SJCRH30 (cell line): ENCODE data around the gene SRGAP2C. TPM values are rescaled to one million over a fixed set of nuclear protein-coding genes. Genes with fewer than 3 reads are reported as not detected.
"Not testable (repeated sequence)": the region's sequence is repeated elsewhere in the genome, so short reads cannot be mapped to it uniquely, and the experiment has no call there.

Experiments used
- DNase-seq, 2 experiments: peaks; one replicate each; pipeline ENCODE4 v3.0.0-alpha.2; 2015 to 2020
- H3K27ac ChIP-seq: fragments of 250-450 bp; sonication (Bioruptor Pico); 2 replicates; pipeline ENCODE4 v1.5.1; 2020; ENCODE audit warnings: mild to moderate bottlenecking, moderate library complexity
- H3K27me3 ChIP-seq: fragments of 250-450 bp; sonication (Bioruptor Pico); 2 replicates; pipeline ENCODE4 v1.5.1; 2020; ENCODE audit warnings: mild to moderate bottlenecking, moderate library complexity
- H3K36me3 ChIP-seq: fragments of 250-450 bp; sonication (Bioruptor Pico); 2 replicates; pipeline ENCODE4 v1.5.1; 2020; ENCODE audit warnings: mild to moderate bottlenecking, moderate library complexity
- H3K4me1 ChIP-seq: fragments of 250-450 bp; sonication (Bioruptor Pico); 2 replicates; pipeline ENCODE4 v1.5.1; 2020; ENCODE audit warnings: mild to moderate bottlenecking, moderate library complexity
- H3K4me3 ChIP-seq: fragments of 250-450 bp; sonication (Bioruptor Pico); 2 replicates; pipeline ENCODE4 v1.5.1; 2020; ENCODE audit warnings: mild to moderate bottlenecking, moderate library complexity
- H3K9me3 ChIP-seq: fragments of 250-450 bp; sonication (Bioruptor Pico); replicated peaks from 2 replicates; pipeline ENCODE4 v1.5.1; 2020; ENCODE audit warnings: mild to moderate bottlenecking, moderate library complexity
- total RNA-seq: library from RNA; depleted of rRNA; stranded (reverse); fragments of >200 nt; shearing (Covaris generic); gene quantifications from 2 replicates; pipeline ENCODE4 v1.2.3, GENCODE V29; 2014

Gene SRGAP2C
- total RNA-seq, 1 experiment from 2014 or later: 21.6 TPM

DNA sequence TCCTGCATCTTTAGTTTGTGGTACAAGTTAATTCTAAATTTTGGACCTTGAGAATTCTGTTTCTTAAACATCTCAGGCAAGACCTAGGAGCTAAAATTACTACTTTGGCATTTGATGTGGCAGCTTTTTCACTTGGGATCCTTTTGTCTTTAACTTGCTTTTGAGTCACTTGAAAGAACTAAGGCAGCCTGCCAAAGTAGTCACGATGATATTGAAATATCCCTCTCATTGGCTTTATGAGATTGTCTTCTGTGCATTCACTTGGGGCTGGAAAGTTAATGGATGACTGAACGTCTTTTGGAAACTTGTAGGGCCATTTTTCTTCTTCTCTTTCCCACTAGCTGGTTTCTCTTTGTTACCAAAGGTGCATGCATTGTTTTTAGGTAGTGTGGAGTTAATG, 90.7 kb downstream of the SRGAP2C start:
- H3K4me1 ChIP-seq, H3K27me3 ChIP-seq, H3K4me3 ChIP-seq, H3K27ac ChIP-seq, H3K9me3 ChIP-seq, DNase-seq, H3K36me3 ChIP-seq: not testable (repeated sequence)

DNA sequence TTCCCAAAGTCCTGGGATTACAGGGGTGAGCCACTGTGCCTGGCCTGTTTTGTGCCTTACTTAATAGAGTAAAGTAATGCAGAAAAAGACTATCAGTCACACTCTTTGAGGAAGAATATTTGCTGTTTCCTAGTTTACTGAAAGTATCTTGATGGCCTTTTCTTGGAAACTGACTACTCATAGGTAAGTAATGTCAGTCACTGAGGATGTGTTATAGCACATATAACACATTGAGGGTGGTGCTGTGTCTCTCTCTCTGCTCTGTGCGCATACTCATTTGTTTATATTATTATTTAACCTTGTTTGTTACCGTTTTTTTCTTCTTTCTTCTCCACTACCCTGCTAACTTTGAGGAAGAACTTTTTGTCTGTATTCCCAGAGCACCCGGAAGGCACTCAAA, 93.4 kb downstream of the SRGAP2C start:
- not testable (repeated sequence) for H3K36me3 ChIP-seq, DNase-seq, H3K4me3 ChIP-seq, H3K9me3 ChIP-seq, H3K27ac ChIP-seq, H3K27me3 ChIP-seq, H3K4me1 ChIP-seq

DNA sequence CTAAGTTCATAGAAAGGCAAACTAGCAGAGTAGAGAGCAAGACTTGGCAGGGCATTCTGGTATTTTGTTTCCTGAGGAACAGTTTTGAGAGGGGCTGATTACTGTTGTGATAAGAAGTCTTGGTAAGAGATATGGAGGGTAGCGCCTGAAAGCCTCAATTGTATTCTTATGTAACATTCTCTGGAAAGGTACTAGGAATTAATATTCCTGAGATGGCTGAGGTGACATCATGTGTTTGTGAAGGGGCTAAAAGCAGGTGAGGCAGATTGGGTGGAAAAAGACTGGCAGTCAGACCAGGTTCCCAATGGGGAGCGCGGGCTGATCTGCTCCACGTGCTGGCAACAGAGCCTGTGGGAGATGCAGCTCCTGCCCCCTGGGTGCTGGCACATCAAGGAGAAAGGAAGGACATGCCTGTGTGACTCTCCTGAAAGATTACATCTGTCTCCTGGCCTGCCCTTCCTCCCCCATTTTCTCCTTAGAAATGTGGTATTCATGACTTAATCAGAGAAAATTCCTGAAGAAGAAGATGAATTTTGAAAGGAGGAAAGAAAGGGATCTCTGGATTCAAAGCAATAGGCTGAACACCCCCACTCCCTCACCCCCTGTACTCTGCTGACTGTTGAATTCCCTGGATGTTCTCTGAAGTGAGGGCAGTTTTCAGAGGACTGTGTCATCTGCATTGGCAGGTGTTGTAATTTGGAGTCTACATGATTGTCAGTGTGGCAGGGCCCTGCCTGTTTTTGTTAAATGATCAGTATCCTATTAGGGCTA, 94.2 kb downstream of the SRGAP2C start:
- DNase-seq, H3K4me3 ChIP-seq, H3K27me3 ChIP-seq, H3K27ac ChIP-seq, H3K4me1 ChIP-seq, H3K36me3 ChIP-seq, H3K9me3 ChIP-seq: not testable (repeated sequence)

DNA sequence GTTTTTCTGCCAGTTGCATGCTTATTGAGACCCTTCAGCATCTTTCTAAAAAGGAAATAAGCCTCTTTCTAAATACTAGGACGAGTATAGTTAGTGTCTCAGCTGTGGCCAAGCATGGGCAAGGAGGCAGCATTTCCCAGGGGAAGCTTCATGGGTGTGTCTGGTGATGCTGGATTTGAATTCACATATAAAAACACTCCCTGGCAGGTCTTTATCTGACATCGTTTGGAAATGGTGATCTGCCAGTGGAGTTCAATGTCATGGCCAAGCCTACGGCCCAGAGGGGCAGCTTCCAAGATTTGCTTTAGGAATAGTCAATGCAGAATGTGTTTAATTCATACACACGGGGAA, 94.7 kb downstream of the SRGAP2C start:
- not testable (repeated sequence) for H3K9me3 ChIP-seq, H3K4me3 ChIP-seq, H3K27ac ChIP-seq, H3K36me3 ChIP-seq, H3K27me3 ChIP-seq, H3K4me1 ChIP-seq, DNase-seq

DNA sequence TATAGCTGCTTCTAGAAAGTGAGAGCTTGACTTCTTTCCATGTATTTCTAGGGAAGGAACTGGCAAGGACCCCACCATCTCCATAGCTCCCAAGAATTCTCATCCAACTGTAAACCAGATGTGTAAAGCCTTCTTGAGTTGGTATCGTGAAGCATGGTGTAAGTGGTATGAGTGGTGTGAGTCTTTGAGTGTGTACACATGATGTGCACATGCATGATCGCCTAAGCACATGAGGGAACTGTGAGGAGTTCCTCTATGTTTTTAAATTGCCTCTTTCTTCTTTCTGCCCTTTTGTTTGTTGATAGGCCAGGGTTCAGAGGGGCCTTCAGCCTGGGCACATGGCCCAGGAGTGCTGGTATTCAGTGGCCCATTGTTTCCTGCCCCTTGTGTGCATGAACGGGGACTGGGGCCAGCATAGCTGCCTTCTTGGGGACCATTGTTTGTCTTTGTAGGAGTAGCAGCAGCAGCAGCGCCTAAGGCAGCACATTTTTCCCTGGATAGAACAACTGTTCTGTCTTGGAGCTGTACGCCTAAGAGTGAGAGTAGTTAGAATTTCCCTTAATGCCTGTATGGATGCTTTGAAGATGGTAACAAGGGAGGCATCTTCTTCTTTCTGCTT, 96.0 kb downstream of the SRGAP2C start:
- DNase-seq: peak in 1 of 2 experiments; percentile 11
- H3K9me3 ChIP-seq, H3K27ac ChIP-seq, H3K27me3 ChIP-seq, H3K4me1 ChIP-seq, H3K36me3 ChIP-seq, H3K4me3 ChIP-seq: not testable (repeated sequence)

DNA sequence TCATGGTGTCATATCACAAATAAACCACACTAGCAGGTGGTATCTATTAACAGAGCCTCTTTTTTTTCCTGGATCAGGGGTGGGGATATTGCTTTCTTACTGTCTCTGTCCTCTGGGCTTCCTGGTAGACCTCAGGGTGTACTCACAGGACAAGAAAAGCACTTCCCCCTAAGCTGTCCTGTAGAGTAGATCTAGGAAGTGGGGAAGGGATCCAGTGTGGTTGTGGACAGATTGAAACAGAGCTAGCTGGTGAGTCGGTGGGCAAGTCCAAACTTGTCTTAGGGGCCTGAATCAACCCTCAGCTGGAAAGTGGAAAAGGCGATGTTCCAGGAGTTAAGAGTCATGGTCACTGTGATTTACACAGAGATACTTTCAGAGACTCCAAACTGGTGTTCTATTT, 96.7 kb downstream of the SRGAP2C start:
- H3K27ac ChIP-seq, H3K9me3 ChIP-seq, H3K27me3 ChIP-seq, DNase-seq, H3K36me3 ChIP-seq, H3K4me1 ChIP-seq, H3K4me3 ChIP-seq: not testable (repeated sequence)

DNA sequence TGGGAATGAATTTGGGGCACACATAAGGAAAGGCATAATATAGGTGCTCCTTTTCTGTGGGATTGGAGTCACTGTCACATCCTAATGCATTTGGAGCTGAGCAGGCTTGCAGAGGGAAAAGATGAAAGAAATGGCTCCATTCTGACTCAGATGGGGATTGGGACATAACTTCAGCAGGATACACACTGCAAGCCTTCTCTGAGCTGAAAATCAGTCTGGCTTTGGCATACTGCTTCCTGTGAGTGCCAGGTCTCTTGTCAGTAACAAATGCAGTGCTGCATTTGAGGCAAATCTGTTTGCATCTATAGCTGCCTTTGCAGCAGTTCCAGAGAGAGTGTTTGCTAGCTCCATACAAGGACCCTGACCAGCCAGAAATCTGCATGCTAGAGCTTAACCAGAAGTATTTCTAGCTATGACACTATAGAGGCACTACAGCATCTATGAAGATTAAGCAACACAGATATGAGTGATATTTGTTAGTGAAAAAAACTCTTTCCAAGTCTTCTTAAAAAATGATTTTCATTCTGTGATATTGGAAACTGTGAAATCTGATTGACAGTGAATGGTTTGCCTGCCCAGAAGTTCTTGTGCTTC, 98.9 kb downstream of the SRGAP2C start:
- H3K4me1 ChIP-seq, DNase-seq, H3K27ac ChIP-seq, H3K27me3 ChIP-seq, H3K36me3 ChIP-seq, H3K4me3 ChIP-seq, H3K9me3 ChIP-seq: not testable (repeated sequence)

DNA sequence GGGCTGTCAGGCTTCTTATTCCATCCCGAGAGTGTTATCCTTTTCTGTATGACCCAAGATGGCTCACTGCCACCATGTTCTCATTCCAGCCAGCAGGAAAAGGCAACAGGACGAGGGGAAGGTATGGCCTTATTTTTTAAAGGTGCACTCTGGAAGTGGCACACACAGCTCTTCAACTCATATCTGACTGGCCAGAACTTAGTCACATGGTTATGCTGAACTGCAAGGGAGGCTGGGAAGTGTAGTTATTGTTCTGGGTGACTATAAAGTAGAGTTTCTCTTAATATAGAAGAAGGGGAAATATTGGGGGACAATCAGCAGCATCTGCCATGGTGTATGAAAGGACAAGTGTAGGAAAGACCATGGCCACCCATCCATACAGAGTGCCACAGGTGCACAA, 107.8 kb downstream of the SRGAP2C start:
- not testable (repeated sequence) for H3K4me1 ChIP-seq, H3K27me3 ChIP-seq, H3K36me3 ChIP-seq, DNase-seq, H3K9me3 ChIP-seq, H3K27ac ChIP-seq, H3K4me3 ChIP-seq

DNA sequence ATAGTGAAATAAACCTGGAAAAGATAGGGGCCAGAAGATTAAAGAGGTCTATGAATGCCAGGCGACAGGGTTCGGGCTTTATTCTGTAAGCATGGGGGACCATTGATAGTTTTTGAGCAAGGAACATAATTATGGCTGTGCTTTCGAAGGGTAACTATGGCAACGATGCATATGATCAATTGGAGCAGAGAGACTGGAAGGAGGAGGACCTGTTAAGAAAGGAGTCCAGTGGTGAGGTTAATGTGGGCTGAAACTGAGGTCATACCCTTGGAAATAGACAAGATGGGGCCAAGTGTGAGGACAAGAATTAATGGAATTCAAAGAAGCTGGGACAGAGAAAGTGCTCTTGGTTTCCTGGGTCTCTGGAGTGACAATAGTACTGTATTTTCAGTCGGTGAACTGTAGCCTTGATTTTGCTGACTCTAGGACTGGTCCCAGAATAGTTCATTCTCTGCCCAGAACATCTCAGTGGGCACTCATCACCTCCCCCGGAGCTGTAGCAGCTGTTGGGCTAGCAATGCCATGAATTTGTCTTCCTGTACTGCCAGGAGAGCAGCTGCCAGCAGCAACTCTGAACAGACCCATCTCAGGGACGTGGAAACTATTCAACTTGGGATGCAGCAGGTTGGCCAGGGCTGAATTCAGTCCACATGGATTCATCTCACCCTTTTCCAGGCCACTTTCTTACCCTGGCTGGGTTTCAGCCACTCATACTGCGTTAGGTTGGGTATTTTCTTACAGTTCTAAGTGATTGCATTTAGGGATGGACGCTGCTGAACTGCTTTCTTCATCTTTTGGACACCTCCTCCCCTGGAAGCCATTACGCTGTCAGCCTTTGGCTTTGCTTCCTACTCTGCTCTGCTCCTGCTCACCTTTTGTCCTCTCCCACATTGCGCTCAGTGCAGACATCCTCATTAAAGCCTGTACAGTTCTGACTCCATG, 108.8 kb downstream of the SRGAP2C start:
- H3K27me3 ChIP-seq, H3K4me1 ChIP-seq, H3K36me3 ChIP-seq, H3K4me3 ChIP-seq, H3K27ac ChIP-seq, H3K9me3 ChIP-seq: not testable (repeated sequence)
- peak in 1 of 2 experiments; percentile 10 for DNase-seq

DNA sequence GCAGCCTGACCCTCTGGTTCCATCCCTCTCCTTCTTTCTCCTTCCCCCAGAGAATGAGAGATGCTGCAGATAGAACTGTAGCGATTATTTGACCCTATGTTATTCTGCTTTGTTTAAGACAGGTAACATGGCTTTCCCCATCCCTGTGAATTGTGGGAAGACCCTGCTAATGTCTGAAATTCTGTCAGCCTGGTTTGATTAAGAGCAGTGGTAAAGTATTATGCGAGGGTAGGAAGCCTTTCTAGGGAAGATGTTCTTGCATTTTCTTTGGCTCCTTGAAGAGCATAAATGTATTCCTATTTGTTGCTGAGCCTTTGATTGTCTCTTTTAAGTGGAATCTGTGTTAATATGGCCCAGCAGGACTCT, 109.4 kb downstream of the SRGAP2C start:
- not testable (repeated sequence) for H3K27me3 ChIP-seq, DNase-seq, H3K9me3 ChIP-seq, H3K36me3 ChIP-seq, H3K27ac ChIP-seq, H3K4me3 ChIP-seq, H3K4me1 ChIP-seq

DNA sequence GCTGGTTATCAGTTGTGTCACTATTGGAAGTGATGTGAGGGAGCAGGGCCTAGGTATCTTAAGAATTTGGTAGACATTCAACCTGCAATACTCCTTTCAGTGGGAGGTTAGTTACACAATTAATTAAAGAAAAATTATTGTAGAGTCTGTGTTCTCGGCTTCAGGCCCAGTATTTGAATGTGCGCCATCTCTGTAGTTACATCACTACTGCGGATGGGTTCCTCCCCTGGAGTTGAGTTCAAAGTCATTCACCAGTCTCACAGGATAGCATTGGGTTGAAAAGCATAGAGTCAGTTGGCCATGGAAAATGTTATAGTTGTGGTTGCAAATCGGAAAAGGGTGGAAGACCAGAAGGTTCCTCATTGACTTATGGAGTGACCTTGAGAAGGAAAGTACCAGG, 111.8 kb downstream of the SRGAP2C start:
- DNase-seq, H3K4me3 ChIP-seq, H3K27me3 ChIP-seq, H3K27ac ChIP-seq, H3K36me3 ChIP-seq, H3K9me3 ChIP-seq, H3K4me1 ChIP-seq: not testable (repeated sequence)

DNA sequence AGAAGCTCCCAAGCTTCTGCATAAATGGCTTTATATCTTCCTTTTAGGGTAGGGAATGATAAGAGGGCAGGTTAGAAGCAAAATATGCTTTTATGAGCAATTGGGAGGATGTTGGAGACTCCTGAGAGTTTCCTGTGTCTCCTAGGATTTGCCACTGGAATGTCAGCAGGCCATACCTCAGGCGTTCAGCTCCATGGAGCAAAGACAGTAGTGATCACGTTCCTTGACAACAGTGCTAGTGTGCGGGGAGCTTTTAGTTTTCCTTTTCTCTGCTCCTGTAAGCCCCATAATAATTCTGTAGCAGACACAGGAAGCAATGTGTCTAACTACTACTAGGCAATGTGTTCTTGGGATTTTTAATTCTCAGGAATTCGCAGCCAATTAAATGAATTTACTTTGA, 113.8 kb downstream of the SRGAP2C start:
- not testable (repeated sequence) for DNase-seq

DNA sequence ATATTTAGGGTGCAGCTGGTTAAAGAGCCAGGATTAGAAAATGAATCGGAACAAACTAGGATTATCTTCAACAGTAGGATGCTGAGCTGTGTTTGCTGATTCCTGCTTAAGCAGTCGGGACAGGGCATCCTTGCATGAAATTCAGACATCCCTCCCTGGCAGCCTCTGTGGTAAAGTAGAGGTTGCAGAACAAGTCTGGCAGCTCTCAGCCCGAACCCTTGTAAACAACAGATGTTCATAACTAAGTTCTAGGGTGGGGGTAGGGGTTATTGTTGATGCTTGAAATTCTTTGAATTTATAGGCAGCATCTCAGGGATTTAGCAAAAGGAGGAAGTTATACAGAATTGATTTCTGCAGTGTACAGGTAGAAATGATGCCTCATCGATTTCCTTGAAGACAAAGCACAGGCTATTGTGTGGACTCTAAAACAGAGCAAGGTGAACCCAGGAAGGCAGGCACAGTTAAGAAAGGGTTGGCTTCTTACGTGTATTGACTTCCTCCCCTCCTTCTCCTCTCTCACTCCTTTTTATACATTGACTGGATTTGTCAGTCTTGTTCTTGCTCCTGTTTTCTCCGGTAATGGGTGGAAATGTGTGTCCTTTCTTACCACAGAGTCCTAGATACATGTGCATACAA, 114.9 kb downstream of the SRGAP2C start:
- H3K4me3 ChIP-seq, H3K36me3 ChIP-seq, H3K9me3 ChIP-seq, H3K4me1 ChIP-seq, H3K27ac ChIP-seq, DNase-seq, H3K27me3 ChIP-seq: not testable (repeated sequence)

More for the DNA sequence above, 113.8 kb downstream of the SRGAP2C start:
- H3K4me3 ChIP-seq, H3K27ac ChIP-seq, H3K4me1 ChIP-seq, H3K9me3 ChIP-seq, H3K36me3 ChIP-seq, H3K27me3 ChIP-seq: not testable (repeated sequence)

DNA sequence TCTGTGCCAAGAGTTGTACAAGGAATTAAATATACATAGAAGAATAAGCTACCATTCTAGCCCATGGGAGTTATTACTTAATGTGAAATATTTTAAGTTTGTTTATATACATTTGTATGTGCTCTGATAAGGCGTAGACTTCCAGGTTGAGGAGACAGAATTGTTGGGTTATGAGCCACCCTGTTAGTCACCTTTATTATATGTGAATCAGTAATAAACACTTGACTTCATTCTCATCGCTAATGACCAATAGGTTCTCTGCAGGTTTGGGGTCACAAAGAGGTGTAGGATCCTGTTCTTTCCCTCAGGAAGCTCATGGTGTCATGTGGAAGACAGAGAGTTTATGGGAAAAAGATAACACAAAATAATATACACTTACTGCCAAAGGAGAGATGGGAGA, 117.1 kb downstream of the SRGAP2C start:
- not testable (repeated sequence) for H3K36me3 ChIP-seq, H3K27ac ChIP-seq, H3K9me3 ChIP-seq, H3K4me3 ChIP-seq, DNase-seq, H3K4me1 ChIP-seq, H3K27me3 ChIP-seq

DNA sequence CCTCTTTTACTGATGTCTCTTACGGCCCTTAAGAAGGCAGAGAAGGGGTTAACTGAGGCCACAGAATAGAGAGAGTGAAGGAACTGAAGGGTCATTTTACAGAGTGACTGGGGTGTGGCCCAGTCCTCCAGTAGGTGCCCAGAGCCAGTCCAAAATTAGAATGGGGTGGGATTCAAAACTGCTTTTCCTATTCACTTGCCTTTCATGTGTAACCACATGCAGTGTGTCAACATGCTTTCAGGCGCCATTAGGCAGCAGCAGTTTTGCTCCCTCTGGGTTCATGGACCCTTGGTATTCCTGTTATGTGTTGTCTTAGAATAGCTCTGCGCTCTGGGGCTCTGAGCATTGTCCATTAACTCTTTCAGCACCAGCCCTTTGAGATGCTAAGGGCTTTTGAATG, 123.0 kb downstream of the SRGAP2C start:
- not testable (repeated sequence) for H3K27me3 ChIP-seq, H3K36me3 ChIP-seq, H3K9me3 ChIP-seq, H3K4me1 ChIP-seq, H3K27ac ChIP-seq, H3K4me3 ChIP-seq
- peak in 1 of 2 experiments; percentile 10 for DNase-seq
